Activated CD4-positive, alpha-beta memory T cell treated with anti-CD3 and anti-CD28 coated beads, Interleukin-2, amount 10 ng/mL, durations not matched to agents 7 days and 5 days (primary cell): ENCODE measurements around the gene DISP3. TPM values are rescaled to one million over a fixed set of nuclear protein-coding genes. Genes with fewer than 3 reads are reported as not detected.

Experiments used
- CTCF ChIA-PET: fragments of 350-600 bp; sonication (Branson Sonifier 250); formaldehyde crosslinking; loops from one replicate; lab custom pipeline; 2021; ENCODE audit warnings: antibody characterized with exemption, inconsistent platforms; lab: Charles Lee
- POLR2A ChIA-PET: fragments of 350-600 bp; sonication (Branson Sonifier 250); formaldehyde crosslinking; loops from one replicate; lab custom pipeline; 2021; ENCODE audit warnings: antibody characterized with exemption; lab: Charles Lee
- DNase-seq: peaks from one replicate; pipeline ENCODE4 v3.0.0-alpha.2; 2020
- H3K27ac Mint-ChIP-seq: one replicate; pipeline ENCODE4 v1.8.0; 2021; ENCODE audit warnings: mild to moderate bottlenecking, mixed read lengths
- H3K27me3 Mint-ChIP-seq: one replicate; pipeline ENCODE4 v1.8.0; 2021; ENCODE audit warnings: mixed read lengths
- H3K36me3 Mint-ChIP-seq: one replicate; pipeline ENCODE4 v1.8.0; 2021; ENCODE audit warnings: low read depth, mixed read lengths
- H3K4me1 Mint-ChIP-seq: one replicate; pipeline ENCODE4 v1.8.0; 2021; ENCODE audit warnings: mixed read lengths
- H3K4me3 Mint-ChIP-seq: one replicate; pipeline ENCODE4 v1.8.0; 2021; ENCODE audit warnings: mild to moderate bottlenecking, mixed read lengths
- H3K9me3 Mint-ChIP-seq: one replicate; pipeline ENCODE4 v1.8.0; 2021; ENCODE audit warnings: mixed read lengths
- total RNA-seq, 2 experiments: library from RNA; stranded (reverse); gene quantifications; one replicate each; pipeline ENCODE4 v1.2.3, GENCODE V29; 2021

DISP3 gene
- total RNA-seq, 2 experiments from 2014 or later = 0.18 to 0.38 TPM

DNA sequence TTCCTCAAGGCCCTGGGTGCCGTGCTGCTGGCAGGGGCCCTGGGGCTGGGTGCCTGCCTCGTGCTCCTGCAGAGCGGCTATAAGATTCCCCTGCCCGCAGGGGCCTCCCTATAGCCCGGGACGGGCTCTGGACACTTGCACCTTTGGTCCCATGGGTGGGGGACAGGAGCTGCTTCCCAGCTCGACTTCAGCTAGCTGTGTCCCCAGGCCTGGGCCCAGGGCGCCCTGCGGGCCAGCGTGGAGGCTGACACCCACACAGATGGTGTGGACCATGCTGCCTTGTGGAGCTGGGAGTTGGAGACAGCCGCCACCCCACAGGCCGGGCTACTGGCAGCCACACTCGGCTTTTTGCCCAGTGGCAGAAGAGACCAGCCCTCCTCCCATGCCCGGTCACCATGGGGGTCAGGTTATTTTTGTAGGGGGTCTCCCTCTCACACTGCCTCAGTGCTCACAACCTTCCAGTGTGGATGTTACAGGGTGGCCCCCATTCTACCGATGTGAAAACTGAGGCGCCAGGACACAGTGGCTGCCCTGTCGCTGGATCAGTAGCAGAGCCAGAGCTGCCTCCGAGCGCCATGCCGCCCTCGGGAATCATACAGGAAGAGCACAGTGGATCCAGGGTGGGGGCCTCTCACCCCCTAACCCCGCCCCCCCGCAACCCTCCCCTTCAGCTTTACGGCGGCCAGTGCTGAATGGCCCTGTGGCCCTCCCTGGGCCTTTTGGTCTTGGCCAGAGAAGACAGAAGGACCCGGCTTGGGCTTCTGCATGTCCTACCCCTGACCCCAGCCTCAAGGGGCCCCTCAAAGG, 57.8 kb downstream of the DISP3 start:
- H3K4me3 Mint-ChIP-seq = no peak overlapping the region

DNA sequence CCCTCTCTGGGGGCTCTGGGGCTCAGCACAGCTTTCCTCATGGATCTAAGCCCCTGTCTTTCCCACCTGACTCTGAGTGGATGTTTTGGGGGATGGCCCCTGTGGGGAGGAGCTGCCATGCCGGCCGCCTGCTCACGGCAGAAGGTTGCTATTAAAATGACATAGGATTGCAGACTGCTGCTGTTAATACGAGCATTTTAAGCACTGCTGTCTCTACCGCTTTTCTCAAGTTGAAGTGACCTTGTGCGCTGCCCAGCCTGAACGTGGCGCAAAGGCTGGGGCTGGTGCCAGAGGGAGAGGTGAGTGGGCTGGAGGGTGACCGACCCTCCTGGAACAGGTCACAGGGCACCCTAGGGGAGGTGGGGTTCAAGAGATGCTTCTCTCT, 58.4 kb downstream of the DISP3 start:
- H3K4me1 Mint-ChIP-seq = no peaks in the 10 kb centered on the region
- H3K36me3 Mint-ChIP-seq = no peaks in the 10 kb centered on the region
- ChIA-PET CTCF (no interaction called here), POLR2A (no interaction called here)
- no peak overlapping the region for H3K27ac Mint-ChIP-seq
- DNase-seq = no peak
- no peaks in the 10 kb centered on the region for H3K27me3 Mint-ChIP-seq
- no peaks in the 10 kb centered on the region for H3K9me3 Mint-ChIP-seq
- no peak overlapping the region for H3K4me3 Mint-ChIP-seq

More for the DNA sequence above, 57.8 kb downstream of the DISP3 start:
- Mint-ChIP-seq H3K27me3 (no peaks in the 10 kb centered on the region), H3K27ac (no peak overlapping the region), H3K4me1 (no peaks in the 10 kb centered on the region), H3K36me3 (no peaks in the 10 kb centered on the region), H3K9me3 (no peaks in the 10 kb centered on the region)
- no peak for DNase-seq
- CTCF ChIA-PET = no interaction called here
- POLR2A ChIA-PET = no interaction called here

DNA sequence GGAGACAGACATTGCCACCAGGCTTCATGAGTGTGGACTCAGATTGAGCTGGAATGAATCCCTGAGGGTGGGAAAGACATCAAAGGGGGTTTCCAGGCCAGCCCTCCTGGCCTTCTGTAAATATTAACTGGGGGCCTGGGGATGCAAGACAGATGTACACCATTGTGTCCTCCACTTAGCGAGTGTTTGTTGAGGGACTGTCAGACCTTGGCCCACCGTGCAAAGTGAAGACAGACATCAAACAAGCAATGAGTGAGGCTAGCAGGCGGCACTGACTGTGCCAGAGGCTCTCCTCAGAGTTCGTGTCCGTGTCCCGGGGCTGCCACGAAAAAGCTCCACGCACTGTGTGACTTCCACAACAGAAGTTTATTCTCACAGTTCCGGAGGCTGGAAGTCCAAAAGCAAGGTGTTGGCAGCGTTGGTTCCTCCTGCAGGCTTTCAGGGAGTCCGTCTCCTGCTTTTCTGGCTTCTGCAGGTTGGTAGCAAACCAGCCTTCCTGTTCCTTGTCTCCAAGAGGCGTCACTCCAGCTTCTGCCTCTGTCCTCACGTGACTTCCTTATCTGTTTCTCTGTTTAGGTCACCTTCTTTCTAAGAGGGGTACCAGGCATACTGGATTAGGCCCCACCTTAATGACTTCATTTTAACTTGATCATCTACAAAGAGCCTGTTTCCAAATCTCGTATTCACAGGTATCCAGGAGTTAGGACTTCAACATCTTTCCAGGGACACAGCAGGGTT, 59.1 kb downstream of the DISP3 start:
- no peaks in the 10 kb centered on the region for H3K27me3 Mint-ChIP-seq
- H3K4me3 Mint-ChIP-seq = no peak overlapping the region
- H3K27ac Mint-ChIP-seq = no peak overlapping the region
- no peaks in the 10 kb centered on the region for H3K4me1 Mint-ChIP-seq
- H3K36me3 Mint-ChIP-seq = no peaks in the 10 kb centered on the region
- H3K9me3 Mint-ChIP-seq = no peaks in the 10 kb centered on the region
- DNase-seq = no peak
- ChIA-PET CTCF (no interaction called here), POLR2A (no interaction called here)

DNA sequence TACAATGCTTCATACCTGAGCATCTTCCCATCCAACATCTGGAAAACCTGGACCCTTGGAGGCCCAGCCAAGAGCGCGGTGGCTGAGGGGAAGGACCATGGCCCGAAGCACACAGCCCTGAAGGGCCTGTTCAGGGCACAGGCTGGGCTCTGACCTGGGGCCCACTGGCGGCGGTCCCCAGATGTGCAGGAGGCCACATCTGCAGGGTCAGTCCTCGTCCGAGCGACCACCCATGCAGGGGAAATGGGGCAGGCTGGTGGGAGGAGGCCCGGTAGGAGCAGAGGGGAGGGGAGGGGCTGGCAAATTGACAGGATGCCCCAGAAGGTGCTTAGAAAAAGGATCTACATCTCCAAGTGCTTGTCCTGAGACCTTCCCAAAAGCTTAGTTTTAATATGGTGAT, 59.9 kb downstream of the DISP3 start:
- Mint-ChIP-seq H3K4me1 (no peaks in the 10 kb centered on the region), H3K9me3 (no peaks in the 10 kb centered on the region), H3K36me3 (no peaks in the 10 kb centered on the region), H3K27me3 (no peaks in the 10 kb centered on the region), H3K27ac (no peak overlapping the region), H3K4me3 (no peak overlapping the region)
- DNase-seq = no peak
- ChIA-PET POLR2A (no interaction called here), CTCF (no interaction called here)

DNA sequence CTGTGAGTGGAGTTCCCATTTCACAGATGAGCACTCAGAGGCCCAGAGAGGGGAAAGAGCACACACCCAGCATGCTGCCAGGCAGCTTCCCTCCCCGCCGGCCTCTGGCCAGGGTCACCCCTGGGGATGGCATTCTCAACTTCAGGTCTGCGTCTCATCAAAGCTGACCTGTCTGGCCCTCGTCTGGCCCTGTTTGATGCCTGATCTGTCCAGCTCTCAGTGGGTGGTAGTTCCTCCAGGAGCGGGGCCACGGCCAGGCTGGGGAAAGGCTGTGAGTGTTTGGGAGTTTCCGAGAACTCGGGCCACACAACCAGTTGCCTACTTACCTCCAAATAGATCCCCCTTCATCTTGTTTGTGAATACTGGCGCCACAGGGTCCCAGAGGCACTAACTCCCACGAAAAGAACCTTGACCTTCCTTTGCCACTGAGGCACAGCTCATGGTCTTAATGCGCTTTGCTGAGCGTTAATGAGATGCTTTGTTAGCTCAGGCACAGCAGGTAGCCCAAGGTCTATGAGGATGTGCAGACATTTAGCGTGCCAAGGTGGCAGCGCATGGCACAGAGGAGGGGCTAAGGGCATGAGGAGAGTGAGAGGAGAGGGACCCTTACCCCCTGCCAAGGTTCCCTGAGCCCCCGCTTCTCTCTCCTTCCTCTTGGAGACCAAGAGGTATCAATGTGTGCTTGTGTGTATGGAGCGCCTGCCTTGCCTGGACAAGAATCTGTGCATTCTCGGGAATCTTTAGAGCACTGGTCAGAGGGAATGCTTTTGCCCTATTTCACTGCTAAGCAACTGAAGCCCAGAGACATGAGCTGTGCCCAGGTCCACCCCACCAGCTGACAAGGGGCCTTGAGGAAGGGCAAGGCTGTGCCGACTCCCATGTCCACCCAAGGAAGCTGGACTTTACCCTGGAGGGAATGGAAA, 61.2 kb downstream of the DISP3 start:
- H3K9me3 Mint-ChIP-seq = no peaks in the 10 kb centered on the region
- H3K4me3 Mint-ChIP-seq = no peak overlapping the region
- DNase-seq = no peak
- POLR2A ChIA-PET = no interaction called here
- no peaks in the 10 kb centered on the region for H3K36me3 Mint-ChIP-seq
- no peaks in the 10 kb centered on the region for H3K4me1 Mint-ChIP-seq
- peaks cover 2% of the 10 kb centered on the region for H3K27me3 Mint-ChIP-seq
- no peak overlapping the region for H3K27ac Mint-ChIP-seq
- CTCF ChIA-PET = no interaction called here

DNA sequence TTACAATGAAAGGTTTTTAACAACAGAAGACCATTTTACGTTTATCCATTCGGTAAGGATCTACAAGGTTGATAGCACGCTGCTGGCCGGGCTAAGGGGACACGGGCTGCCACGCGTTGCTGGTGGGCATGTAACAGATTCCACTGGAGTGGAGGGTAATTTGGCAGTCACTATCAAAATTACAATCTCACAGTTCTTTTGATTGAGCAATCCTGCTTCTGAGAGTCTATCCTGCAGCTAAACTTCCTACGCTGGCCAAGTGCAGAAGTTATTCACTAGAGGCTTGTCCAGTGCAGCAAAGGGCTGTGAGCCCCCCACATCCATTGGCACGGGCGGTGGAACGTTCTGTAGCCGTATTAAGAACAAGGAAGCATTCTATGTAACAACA, 61.8 kb downstream of the DISP3 start:
- no peak for DNase-seq
- POLR2A ChIA-PET = no interaction called here
- CTCF ChIA-PET = no interaction called here
- Mint-ChIP-seq H3K27ac (no peak overlapping the region), H3K36me3 (no peaks in the 10 kb centered on the region), H3K9me3 (no peaks in the 10 kb centered on the region), H3K4me1 (no peaks in the 10 kb centered on the region), H3K27me3 (peaks cover 2% of the 10 kb centered on the region), H3K4me3 (no peak overlapping the region)

DNA sequence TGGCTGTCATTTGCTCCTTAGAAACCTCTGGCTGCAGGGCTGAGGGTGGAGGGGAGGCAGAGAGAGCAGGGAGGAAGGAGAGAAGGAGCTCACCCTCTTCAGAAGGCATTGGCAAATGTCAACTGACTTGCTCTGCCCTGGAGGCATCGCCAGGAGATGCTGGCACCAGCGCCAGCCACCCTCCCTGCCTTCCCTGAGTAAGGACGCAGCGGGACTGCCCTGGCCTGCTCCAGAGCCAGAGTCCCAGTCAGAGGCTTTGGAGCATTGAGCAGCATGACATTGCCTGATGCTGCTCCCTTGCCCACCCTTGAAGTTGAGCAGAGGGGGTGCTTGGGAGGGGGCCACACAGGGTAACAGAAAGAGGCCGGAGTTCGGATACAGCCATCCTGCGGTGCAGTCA, 62.3 kb downstream of the DISP3 start:
- no peak for DNase-seq
- Mint-ChIP-seq H3K36me3 (no peaks in the 10 kb centered on the region), H3K9me3 (no peaks in the 10 kb centered on the region), H3K4me1 (no peaks in the 10 kb centered on the region), H3K4me3 (no peak overlapping the region), H3K27me3 (peaks cover 2% of the 10 kb centered on the region), H3K27ac (no peak overlapping the region)
- ChIA-PET CTCF (no interaction called here), POLR2A (no interaction called here)

DNA sequence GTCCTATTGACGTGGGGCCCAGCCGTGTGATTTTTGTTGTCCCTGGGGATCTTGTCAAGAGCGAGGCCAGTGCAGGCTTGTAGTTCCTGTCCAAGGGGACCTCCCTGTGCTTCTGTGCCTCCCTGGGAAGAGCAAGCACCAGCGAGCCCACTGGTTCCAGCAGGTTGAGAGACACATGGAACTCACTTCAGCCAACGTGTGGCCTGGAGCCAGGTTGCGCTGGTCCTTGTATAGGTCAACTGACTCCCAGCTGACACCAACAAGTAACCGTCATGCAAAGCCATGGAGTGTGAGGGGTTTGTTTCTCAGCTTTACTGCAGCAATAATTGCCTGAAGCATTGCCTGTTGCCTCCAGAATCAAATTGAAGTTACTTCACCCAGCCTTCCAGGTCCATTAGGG, 63.0 kb downstream of the DISP3 start:
- H3K27me3 Mint-ChIP-seq = peaks cover 2% of the 10 kb centered on the region
- no peaks in the 10 kb centered on the region for H3K4me1 Mint-ChIP-seq
- ChIA-PET POLR2A (no interaction called here), CTCF (no interaction called here)
- no peaks in the 10 kb centered on the region for H3K36me3 Mint-ChIP-seq
- H3K4me3 Mint-ChIP-seq = no peak overlapping the region
- no peak for DNase-seq
- no peak overlapping the region for H3K27ac Mint-ChIP-seq
- no peaks in the 10 kb centered on the region for H3K9me3 Mint-ChIP-seq

DNA sequence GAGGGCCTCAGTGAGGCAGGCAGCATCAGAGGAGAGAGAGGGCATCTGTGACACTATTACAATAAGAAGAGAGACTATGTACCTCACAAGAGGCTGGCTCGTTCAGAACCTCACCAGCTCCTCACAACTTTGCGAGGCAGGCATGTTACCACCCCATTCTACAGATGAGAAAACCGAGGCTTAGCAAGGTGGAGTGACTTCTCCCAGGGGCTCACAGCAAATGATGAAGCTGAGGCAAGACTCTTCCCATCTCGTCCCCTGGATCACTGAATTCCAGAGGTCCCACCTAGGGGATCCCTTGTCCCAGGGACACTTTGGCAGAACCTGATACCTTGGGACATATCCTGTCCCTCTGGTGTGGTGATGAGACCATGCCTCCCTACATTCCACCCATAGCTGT, 64.4 kb downstream of the DISP3 start:
- POLR2A ChIA-PET = no interaction called here
- Mint-ChIP-seq H3K36me3 (no peaks in the 10 kb centered on the region), H3K27me3 (peaks cover 6% of the 10 kb centered on the region), H3K9me3 (no peaks in the 10 kb centered on the region), H3K27ac (no peak overlapping the region), H3K4me3 (no peak overlapping the region), H3K4me1 (no peaks in the 10 kb centered on the region)
- CTCF ChIA-PET = no interaction called here
- DNase-seq = no peak

DNA sequence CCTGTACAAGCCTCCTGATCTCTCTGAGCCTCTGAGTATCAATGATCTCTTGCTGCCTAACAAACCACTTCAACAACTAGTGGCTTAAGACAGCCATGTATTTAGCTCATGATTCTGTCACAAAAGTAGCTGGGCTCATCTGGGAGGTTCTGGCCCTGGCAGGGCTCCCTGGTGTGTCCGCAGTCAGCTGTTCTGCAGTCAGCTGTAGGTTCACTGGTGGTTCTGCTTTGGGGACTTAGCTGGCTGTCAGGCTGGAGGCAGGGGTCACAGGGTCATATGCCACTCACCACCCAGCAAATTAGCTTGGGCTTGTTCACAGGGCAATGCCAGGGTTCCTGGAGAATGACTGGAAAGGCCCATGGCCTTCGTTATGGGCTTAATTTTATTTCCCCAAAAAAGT, 64.8 kb downstream of the DISP3 start:
- no peak overlapping the region for H3K4me3 Mint-ChIP-seq
- no peaks in the 10 kb centered on the region for H3K4me1 Mint-ChIP-seq
- no peak for DNase-seq
- H3K27ac Mint-ChIP-seq = no peak overlapping the region
- peaks cover 6% of the 10 kb centered on the region for H3K27me3 Mint-ChIP-seq
- no peaks in the 10 kb centered on the region for H3K36me3 Mint-ChIP-seq
- ChIA-PET CTCF (no interaction called here), POLR2A (no interaction called here)
- no peaks in the 10 kb centered on the region for H3K9me3 Mint-ChIP-seq

DNA sequence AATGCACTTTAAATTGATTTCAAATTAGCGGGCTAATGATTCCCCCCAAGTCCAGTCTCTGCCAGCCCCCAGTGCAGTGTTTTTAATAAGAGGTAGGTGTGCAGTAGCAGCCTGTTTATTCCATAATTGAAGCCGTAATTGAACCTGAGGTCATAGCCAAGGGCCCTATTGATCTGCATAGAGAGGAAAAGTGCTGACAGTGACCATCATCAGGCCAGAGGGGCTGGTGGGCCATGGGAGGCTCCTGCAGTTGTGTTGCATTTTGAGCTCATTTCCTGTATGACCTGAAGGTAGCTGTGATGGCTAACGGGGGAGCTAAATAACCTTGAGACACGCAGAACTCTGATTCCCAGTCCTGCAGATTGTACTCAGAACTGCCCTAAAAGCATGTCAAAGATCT, 67.5 kb downstream of the DISP3 start:
- DNase-seq = no peak
- Mint-ChIP-seq H3K4me1 (no peaks in the 10 kb centered on the region), H3K4me3 (no peak overlapping the region), H3K27ac (no peak overlapping the region), H3K36me3 (no peaks in the 10 kb centered on the region), H3K9me3 (no peaks in the 10 kb centered on the region), H3K27me3 (peaks cover 13% of the 10 kb centered on the region)
- ChIA-PET POLR2A (no interaction called here), CTCF (no interaction called here)

DNA sequence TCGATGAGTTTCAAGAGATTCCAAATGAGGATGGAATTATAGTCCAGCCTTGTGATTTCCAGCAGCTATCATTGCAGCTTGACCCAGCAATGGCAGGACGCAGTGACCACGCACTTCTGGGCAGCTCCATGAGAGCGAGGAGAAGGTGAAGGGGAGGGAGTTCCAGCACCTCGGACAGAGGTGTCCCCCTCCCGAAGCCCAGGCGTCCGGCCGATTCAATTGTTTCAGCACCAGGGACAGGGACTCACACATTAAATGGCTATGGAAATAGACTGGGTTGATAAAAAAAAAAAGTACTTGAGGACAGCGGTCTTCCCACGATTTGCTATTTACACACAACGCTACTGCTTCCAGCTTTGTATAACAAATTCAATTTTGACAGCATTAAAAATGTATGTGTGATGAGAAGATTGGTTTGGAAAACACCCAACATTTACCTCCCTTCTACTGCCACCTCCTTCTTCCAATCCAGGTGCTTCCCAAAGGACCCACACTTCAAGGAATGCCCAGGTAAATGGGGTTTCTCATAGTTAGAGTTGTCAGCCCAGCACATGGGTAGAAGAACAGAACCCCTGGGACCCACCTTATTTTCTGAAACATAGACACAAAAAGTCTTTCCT, 71.8 kb downstream of the DISP3 start:
- Mint-ChIP-seq H3K27me3 (peaks cover 11% of the 10 kb centered on the region), H3K36me3 (no peaks in the 10 kb centered on the region), H3K9me3 (no peaks in the 10 kb centered on the region), H3K4me3 (no peak overlapping the region), H3K27ac (no peak overlapping the region), H3K4me1 (no peaks in the 10 kb centered on the region)
- ChIA-PET POLR2A (no interaction called here), CTCF (no interaction called here)
- peak; percentile 50 for DNase-seq

DNA sequence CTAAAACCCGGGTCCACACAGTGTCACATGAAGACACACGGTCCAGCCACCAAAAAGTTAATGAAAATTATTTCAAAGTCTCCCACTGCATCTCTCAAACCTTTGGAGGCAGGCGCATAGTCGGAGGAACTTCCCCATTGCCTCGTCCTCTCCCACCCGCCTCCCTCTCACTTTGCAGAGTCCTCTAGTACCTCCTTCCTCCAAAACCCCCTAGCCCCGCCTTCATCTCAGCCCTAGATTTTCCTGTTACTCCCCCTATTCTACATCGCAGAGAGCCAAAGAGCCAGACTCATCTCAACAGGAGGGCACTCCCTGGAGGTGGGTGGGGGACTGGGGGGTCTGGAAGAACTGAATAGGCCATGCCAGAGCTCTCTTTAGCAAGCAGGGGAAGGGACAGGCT, 79.3 kb downstream of the DISP3 start:
- Mint-ChIP-seq H3K4me3 (no peak overlapping the region), H3K9me3 (no peaks in the 10 kb centered on the region), H3K27ac (no peak overlapping the region), H3K4me1 (no peaks in the 10 kb centered on the region), H3K36me3 (no peaks in the 10 kb centered on the region), H3K27me3 (peaks cover 36% of the 10 kb centered on the region)
- POLR2A ChIA-PET = no interaction called here
- CTCF ChIA-PET = no interaction called here
- DNase-seq = no peak
